Kidney (tissue), 14 donors: Measurements from ENCODE around the gene THBS2. TPM values are rescaled to one million over a fixed set of nuclear protein-coding genes. Genes with fewer than 3 reads are reported as not detected.

ENCODE experiments used
- DNase-seq, 5 donors: peaks; one replicate each; pipeline ENCODE4 v3.0.0-alpha.2; 2013 to 2020
- FAIRE-seq: peaks from 2 replicates; lab custom pipeline; 2012; peaks lifted over from hg19 to GRCh38; lab: Jason Lieb, UNC
- H3K27ac ChIP-seq, 2 donors: one replicate each; pipeline ENCODE4 v1.7.0; 2013; ENCODE audit warnings: low read depth in 2 of 2, low read length in 2 of 2, inconsistent platforms in 1 of 2
- H3K27me3 ChIP-seq: one replicate; pipeline ENCODE4 v1.7.1; 2013; ENCODE audit warnings: low read length, inconsistent platforms; ENCODE audit not compliant: control insufficient read depth, insufficient read depth
- H3K36me3 ChIP-seq, 3 donors: one replicate each; pipeline versions ENCODE4 v1.7.0 to v1.7.1; 2013; ENCODE audit warnings: low read length in 3 of 3, control low read depth in 1 of 3, inconsistent platforms in 1 of 3; ENCODE audit not compliant: insufficient read depth in 3 of 3, control insufficient read depth in 2 of 3
- H3K4me1 ChIP-seq, 3 donors: one replicate each; pipeline versions ENCODE4 v1.7.0 to v1.7.1; 2013; ENCODE audit warnings: low read length in 3 of 3, inconsistent platforms in 1 of 3, low read depth in 1 of 3; ENCODE audit not compliant: control insufficient read depth in 2 of 3, insufficient read depth in 2 of 3
- H3K4me3 ChIP-seq, 3 donors: one replicate each; pipeline versions ENCODE4 v1.7.0 to v1.8.1; 2013; ENCODE audit warnings: low read length in 3 of 3, control low read depth in 1 of 3, inconsistent platforms in 1 of 3
- H3K9ac ChIP-seq, 3 donors: one replicate each; pipeline versions ENCODE4 v1.7.0 to v1.7.1; 2013; ENCODE audit warnings: low read length in 3 of 3, control low read depth in 1 of 3, inconsistent platforms in 1 of 3
- H3K9me3 ChIP-seq, 3 donors: one replicate each; pipeline versions ENCODE4 v1.7.0 to v1.7.1; 2013; ENCODE audit warnings: low read length in 3 of 3, control low read depth in 1 of 3, inconsistent platforms in 1 of 3; ENCODE audit not compliant: control insufficient read depth in 2 of 3, insufficient read depth in 1 of 3
- intact Hi-C: fragments of 100-400 bp; cut with DNase I; formaldehyde crosslinking; loops from one replicate; pipeline ENCODE4 v1.11.1; 2022
- polyA plus RNA-seq: library from polyadenylated mRNA; stranded (reverse); fragments of 350-450 nt; fragmentation: Illumina TruSeq; extraction: RNeasy Lipid Tissue Mini Kit (QIAGEN cat#74804); gene quantifications from one replicate; pipeline ENCODE4 v1.2.3, GENCODE V29; 2014; ENCODE audit warnings: low read depth, low replicate concordance; ENCODE audit not compliant: insufficient read depth
- total RNA-seq: library from RNA; stranded (reverse); fragmentation: NEBNext Ultra II Directional; extraction: Animal tissue kit (Norgen Biotek cat#: 25700); gene quantifications from one replicate; pipeline ENCODE4 v1.2.1, GENCODE V29; 2021
- TF ChIP-seq, protein P1 (sequence below): IDR thresholded peaks from 3 replicates; pipeline ENCODE4 v1.5.1; 2012; ENCODE audit warnings: mild to moderate bottlenecking, moderate library complexity, borderline replicate concordance; ENCODE audit not compliant: insufficient read depth; ENCODE audit errors: extremely low read depth
- donor health status: control.
- donor health status: control.
- donor health status: control.
- donor health status: control.
- donor health status: control.
- donor health status: DM: yes; HTN: yes; CAD: no.
- donor health status: Normal renal cell carcinoma (clear cell type).

THBS2 gene
- total and polyA plus RNA-seq, 2 donors from 2014 or later, result 2.7 to 33.4 TPM

DNA sequence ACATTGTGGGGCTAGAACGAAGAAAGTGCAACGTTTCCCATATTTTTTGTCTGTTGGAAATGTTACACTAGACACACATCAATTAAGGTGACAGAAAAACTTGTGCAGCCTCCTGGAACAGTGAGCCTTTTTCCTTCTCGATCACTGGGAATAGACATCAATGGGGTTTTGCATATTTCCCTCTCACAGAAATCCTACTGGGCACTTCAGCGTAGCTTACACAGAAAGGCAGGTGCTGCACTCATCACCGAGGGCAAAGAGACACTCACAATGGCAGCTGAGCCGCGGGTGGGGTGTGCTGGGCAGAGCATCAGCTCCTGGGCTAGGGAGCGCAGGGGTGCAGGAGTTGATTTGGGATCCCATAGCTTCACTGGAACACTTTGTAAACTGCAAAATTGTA, 64.5 kb downstream of the THBS2 start:
- Histone ChIP-seq H3K4me3 (no peak overlapping the region), H3K9me3 (no peaks in the 10 kb centered on the region), H3K9ac (no peak overlapping the region), H3K4me1 (peaks cover 3 to 13% (median 9%) of the 10 kb centered on the region in 3 donors), H3K27ac (no peak overlapping the region), H3K27me3 (no peaks in the 10 kb centered on the region), H3K36me3 (no peaks in the 10 kb centered on the region)
- no peak for FAIRE-seq
- intact Hi-C loops, result no loop called here
- DNase-seq, result peak in 1 of 5 donors; percentile 48
- TF ChIP-seq, protein P1, sequence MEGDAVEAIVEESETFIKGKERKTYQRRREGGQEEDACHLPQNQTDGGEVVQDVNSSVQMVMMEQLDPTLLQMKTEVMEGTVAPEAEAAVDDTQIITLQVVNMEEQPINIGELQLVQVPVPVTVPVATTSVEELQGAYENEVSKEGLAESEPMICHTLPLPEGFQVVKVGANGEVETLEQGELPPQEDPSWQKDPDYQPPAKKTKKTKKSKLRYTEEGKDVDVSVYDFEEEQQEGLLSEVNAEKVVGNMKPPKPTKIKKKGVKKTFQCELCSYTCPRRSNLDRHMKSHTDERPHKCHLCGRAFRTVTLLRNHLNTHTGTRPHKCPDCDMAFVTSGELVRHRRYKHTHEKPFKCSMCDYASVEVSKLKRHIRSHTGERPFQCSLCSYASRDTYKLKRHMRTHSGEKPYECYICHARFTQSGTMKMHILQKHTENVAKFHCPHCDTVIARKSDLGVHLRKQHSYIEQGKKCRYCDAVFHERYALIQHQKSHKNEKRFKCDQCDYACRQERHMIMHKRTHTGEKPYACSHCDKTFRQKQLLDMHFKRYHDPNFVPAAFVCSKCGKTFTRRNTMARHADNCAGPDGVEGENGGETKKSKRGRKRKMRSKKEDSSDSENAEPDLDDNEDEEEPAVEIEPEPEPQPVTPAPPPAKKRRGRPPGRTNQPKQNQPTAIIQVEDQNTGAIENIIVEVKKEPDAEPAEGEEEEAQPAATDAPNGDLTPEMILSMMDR, result no peak

DNA sequence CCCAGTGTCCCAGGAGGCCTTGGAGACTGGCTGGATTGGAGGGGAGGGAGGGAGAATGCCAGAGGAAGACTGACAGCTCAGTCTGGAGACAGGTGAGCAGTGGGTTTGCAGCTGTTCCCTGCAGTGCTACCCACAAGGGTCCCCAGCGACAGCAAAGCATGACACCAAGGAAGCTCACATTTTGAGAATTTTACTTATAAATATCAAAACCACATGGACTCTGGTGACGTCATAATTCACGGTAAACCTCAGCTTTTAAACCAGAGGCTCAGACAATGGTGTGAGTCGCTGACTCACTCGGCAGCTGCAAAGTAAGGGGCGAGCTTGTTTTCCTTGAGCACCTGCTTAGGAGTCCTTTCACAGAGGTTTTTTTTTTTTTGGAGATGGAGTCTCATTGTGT, 65.2 kb downstream of the THBS2 start:
- no peak overlapping the region for H3K27ac ChIP-seq
- no peak overlapping the region for H3K4me3 ChIP-seq
- H3K9ac ChIP-seq, result no peak overlapping the region
- TF ChIP-seq, protein P1, result no peak
- no peaks in the 10 kb centered on the region for H3K27me3 ChIP-seq
- no peaks in the 10 kb centered on the region for H3K36me3 ChIP-seq
- peaks cover 3 to 13% (median 9%) of the 10 kb centered on the region in 3 donors for H3K4me1 ChIP-seq
- intact Hi-C loops, result no loop called here
- H3K9me3 ChIP-seq, result no peaks in the 10 kb centered on the region
- FAIRE-seq (no peak), DNase-seq (no peak)

DNA sequence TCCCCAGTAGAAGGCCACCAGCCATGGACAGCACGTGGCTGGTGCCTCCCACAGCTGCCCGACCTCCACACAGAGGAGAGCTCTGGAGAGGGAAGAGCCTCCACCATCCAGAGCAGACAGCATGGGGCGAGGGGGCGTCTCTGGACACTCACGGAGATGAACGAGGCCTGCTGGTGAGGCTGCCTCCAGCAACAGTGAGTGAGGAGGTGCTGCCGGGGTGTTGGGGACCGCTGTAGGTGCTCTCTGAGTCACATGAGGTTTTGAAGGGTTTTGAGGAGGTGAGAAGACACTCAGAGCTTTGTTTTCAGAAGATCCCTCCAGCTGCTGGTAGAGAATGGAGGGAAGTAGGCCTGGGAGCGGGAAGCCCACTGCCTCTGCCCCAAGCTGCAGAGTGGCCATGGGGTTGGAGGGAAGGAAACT, 65.6 kb downstream of the THBS2 start:
- no peak overlapping the region for H3K9ac ChIP-seq
- H3K36me3 ChIP-seq, result no peaks in the 10 kb centered on the region
- peaks cover 3 to 13% (median 9%) of the 10 kb centered on the region in 3 donors for H3K4me1 ChIP-seq
- no peaks in the 10 kb centered on the region for H3K9me3 ChIP-seq
- DNase-seq, result peak in 1 of 5 donors; percentile 50
- H3K27ac ChIP-seq, result no peak overlapping the region
- TF ChIP-seq, protein P1, result no peak
- no peak overlapping the region for H3K4me3 ChIP-seq
- no peak for FAIRE-seq
- H3K27me3 ChIP-seq, result no peaks in the 10 kb centered on the region
- intact Hi-C loops, result no loop called here

DNA sequence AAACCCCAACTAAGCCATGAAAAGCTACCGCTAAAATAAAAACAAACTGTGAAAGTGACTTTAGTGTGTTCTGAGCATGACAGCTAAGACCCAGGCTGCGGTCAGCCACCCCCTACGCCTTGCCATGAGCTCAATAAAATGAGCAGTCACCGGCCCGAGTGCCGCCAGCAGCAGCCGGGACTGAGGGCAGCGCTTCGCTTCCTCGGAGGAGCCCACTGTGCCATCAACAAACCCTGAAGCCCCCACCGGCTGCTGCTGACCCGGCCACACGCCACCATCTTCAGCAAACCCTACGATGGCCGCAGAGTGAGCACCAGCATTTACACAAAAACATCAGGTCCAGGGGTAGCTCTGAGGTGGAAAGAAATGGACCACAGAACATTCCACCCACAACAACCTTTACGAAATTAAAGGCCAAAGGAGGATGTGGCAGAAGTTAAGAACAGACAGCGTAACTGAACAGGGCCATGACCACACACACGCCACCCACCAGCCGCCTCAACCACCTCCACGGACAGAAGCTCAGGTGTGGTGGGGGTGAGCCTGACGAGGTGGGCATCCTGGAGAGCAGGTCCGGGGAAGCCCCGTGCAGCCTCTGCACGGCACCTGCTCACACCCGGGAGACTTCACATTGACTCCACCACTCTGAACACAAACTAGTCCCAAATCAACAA, 67.0 kb downstream of the THBS2 start:
- H3K36me3 ChIP-seq, result no peaks in the 10 kb centered on the region
- intact Hi-C loops, result no loop called here
- H3K9ac ChIP-seq, result no peak overlapping the region
- TF ChIP-seq, protein P1, result no peak
- H3K4me3 ChIP-seq, result no peak overlapping the region
- FAIRE-seq, result no peak
- H3K4me1 ChIP-seq, result peaks cover 3 to 13% (median 9%) of the 10 kb centered on the region in 3 donors
- DNase-seq, result peak in 2 of 5 donors; percentile 3 to 48
- no peaks in the 10 kb centered on the region for H3K9me3 ChIP-seq
- H3K27ac ChIP-seq, result no peak overlapping the region
- H3K27me3 ChIP-seq, result no peaks in the 10 kb centered on the region
